ENCODE results near the gene TMEM62. TPM values are rescaled to one million over a fixed set of nuclear protein-coding genes. Genes with fewer than 3 reads are reported as not detected.

The TMEM62 gene
- total and polyA plus RNA-seq, 4 donors = 4.5 to 14.0 (median 10.6) TPM

GRCh38 chr15:43230640-43231115 is 97.3 kb downstream of the TMEM62 start (continued):
- TF ChIP-seq GABPA (IDR thresholded peaks at IDR 0.05 in 1 of 2, conservative IDR thresholded peaks at IDR 0.05 in 1 of 2) (no peak), HNF4A (conservative IDR thresholded peaks at IDR 0.05) (no peak), ZBTB33 (IDR thresholded peaks at IDR 0.05) (no peak), JUND (IDR thresholded peaks at IDR 0.05) (no peak), HNF4G (IDR thresholded peaks at IDR 0.05) (no peak)

DNA sequence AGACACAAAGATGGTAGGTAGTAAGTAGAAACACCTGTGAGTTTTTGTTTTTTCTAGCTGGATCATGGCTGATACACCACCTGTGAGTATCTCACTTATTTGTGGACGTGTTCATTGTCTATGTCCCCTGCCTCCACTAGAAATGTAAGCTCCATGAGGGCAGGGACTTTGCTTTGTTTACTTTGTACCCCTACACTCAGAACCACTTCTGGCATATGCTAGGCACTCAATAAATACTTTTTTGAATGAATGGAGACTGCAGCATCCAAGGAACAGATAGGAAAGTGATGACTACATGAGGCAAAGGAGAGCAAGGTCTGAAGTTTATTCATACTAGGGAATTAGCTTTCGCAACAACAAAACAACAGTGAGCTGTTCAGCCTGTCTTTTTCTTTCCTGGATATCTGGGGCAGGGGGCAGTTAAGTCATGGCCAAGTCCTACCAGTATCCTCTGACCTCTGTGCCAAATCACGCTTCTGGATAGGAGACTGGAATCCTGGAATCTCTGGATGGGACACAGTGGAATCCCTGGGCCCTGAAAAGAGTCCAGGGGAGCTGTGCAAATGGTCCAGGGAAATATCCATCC is 99.0 kb downstream of the TMEM62 start:
- DNase-seq (ENCODE audit: low spot score) = no peak
- Histone ChIP-seq H3K27ac (ENCODE audit: low read depth in 1 of 2, low read length in 2 of 2) (no peak overlapping the region), H3K36me3 (ENCODE audit: control insufficient read depth in 4 of 4, insufficient read depth in 3 of 4, low read depth in 1 of 4, low read length in 3 of 4) (no peaks in the 10 kb centered on the region), H3K9me3 (ENCODE audit: control insufficient read depth in 4 of 4, low read length in 3 of 4) (no peaks in the 10 kb centered on the region), H3K27me3 (ENCODE audit: control insufficient read depth in 4 of 4, insufficient read depth in 4 of 4, low read length in 3 of 4) (no peaks in the 10 kb centered on the region), H3K4me3 (ENCODE audit: low read depth in 1 of 3, low read length in 3 of 3) (no peak overlapping the region), H3K9ac (ENCODE audit: low read depth in 1 of 2, low read length in 2 of 2) (no peak overlapping the region), H3K4me1 (ENCODE audit: control insufficient read depth in 4 of 4, insufficient read depth in 4 of 4, low read length in 3 of 4) (no peaks in the 10 kb centered on the region)
- TF ChIP-seq HNF4G (IDR thresholded peaks at IDR 0.05) (no peak), TAF1 (conservative IDR thresholded peaks at IDR 0.05) (no peak), RAD21 (IDR thresholded peaks at IDR 0.05) (no peak), NR2F2 (IDR thresholded peaks at IDR 0.05) (no peak), YY1 (IDR thresholded peaks at IDR 0.05) (no peak), CTCF (IDR thresholded peaks at IDR 0.05; ENCODE audit: low read depth, low read length, missing input control) (no peak), SP1 (IDR thresholded peaks at IDR 0.05) (no peak), FOXA2 (IDR thresholded peaks at IDR 0.05) (no peak), GABPA (IDR thresholded peaks at IDR 0.05 in 1 of 2, conservative IDR thresholded peaks at IDR 0.05 in 1 of 2) (no peak)
- TF ChIP-seq, protein P1, sequence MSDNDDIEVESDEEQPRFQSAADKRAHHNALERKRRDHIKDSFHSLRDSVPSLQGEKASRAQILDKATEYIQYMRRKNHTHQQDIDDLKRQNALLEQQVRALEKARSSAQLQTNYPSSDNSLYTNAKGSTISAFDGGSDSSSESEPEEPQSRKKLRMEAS (IDR thresholded peaks at IDR 0.05) = no peak
- TF ChIP-seq, protein P2, sequence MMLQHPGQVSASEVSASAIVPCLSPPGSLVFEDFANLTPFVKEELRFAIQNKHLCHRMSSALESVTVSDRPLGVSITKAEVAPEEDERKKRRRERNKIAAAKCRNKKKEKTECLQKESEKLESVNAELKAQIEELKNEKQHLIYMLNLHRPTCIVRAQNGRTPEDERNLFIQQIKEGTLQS (IDR thresholded peaks at IDR 0.05) = no peak
- 85% methylated on average over 3 of the region's 3 CpGs for WGBS

Small RNAs within 50 kb of the gene (small RNA-seq; reads per million reads assigned to genes)
- not detected for gene AC068724.2

Other genes starting within 250 kb of the TMEM62 start
- 1 to 10 TPM; 5.4 to 6.4 TPM for gene TTBK2, start 212.8 kb upstream of the TMEM62 start, total RNA-seq
- 1 to 10 TPM; 1.0 to 3.1 TPM for gene TTBK2, start 212.8 kb upstream of the TMEM62 start, polyA plus RNA-seq
- gene UBR1, start 27.5 kb upstream of the TMEM62 start, total RNA-seq = 10 to 100 TPM; 17.1 to 25.3 TPM
- gene UBR1, start 27.5 kb upstream of the TMEM62 start, polyA plus RNA-seq = 1 to 10 TPM; 3.7 to 4.8 TPM
- gene CCNDBP1, start 51.8 kb downstream of the TMEM62 start, total RNA-seq = 100 to 1,000 TPM in 1 of 2 donors, 10 to 100 TPM in 1; 25.4 to 160 TPM
- 10 to 100 TPM; 21.4 to 27.5 TPM for gene CCNDBP1, start 51.8 kb downstream of the TMEM62 start, polyA plus RNA-seq
- 100 to 1,000 TPM in 1 of 2 donors, not detected in 1; 247 TPM for gene EPB42, start 87.4 kb downstream of the TMEM62 start, total RNA-seq
- gene EPB42, start 87.4 kb downstream of the TMEM62 start, polyA plus RNA-seq = under 1 TPM in 1 of 2 donors, not detected in 1; 0.02 TPM
- not detected for gene TGM5, start 133.3 kb downstream of the TMEM62 start, total RNA-seq
- not detected for gene TGM5, start 133.3 kb downstream of the TMEM62 start, polyA plus RNA-seq
- gene TGM7, start 168.7 kb downstream of the TMEM62 start, total RNA-seq = not detected
- not detected for gene TGM7, start 168.7 kb downstream of the TMEM62 start, polyA plus RNA-seq
- 1 to 10 TPM; 4.0 to 4.3 TPM for gene LCMT2, start 197.0 kb downstream of the TMEM62 start, total RNA-seq
- 1 to 10 TPM; 3.1 to 3.7 TPM for gene LCMT2, start 197.0 kb downstream of the TMEM62 start, polyA plus RNA-seq
- gene ZSCAN29, start 237.5 kb downstream of the TMEM62 start, total RNA-seq = 10 to 100 TPM; 13.4 to 15.6 TPM
- 1 to 10 TPM; 4.1 to 5.8 TPM for gene ZSCAN29, start 237.5 kb downstream of the TMEM62 start, polyA plus RNA-seq
- gene TUBGCP4, start 237.5 kb downstream of the TMEM62 start, total RNA-seq = 10 to 100 TPM; 17.1 to 20.5 TPM
- 1 to 10 TPM; 4.6 to 7.7 TPM for gene TUBGCP4, start 237.5 kb downstream of the TMEM62 start, polyA plus RNA-seq

Data from liver (tissue), 10 donors.